GM19023 (cell line): ENCODE results near the gene GRAMD4.

Experiments used
- ATAC-seq: cut with Tn5 transposase; IDR thresholded peaks from one replicate; pipeline ENCODE4 v1.9.1; 2021; ENCODE audit warnings: mild to moderate bottlenecking, moderate library complexity; ENCODE audit not compliant: unreplicated experiment

The GRAMD4 gene

DNA sequence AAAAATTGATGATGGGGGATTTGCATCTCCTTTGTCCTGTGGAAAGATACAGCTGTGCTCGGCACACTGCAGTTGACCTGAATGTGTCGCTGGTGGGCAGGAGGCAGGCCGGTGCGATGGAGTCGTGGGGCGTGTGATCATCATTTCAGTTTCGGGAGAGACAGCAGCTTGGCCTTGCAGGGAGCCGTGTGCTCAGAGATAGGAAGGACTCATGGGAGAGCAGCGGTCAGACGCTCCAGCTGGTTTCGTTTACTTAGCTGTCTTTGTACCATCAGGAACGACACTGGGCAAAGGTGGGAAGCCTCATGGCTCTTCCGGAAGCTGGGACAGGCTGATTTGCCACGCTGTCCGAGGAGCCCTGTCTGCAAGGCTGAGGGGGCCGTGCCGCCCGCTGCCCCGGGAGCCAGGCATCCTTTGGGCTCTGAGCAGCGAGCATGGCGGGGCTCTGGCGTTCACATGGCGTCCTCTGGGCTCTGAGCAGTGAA is 32.7 kb downstream of the GRAMD4 start:
- ATAC-seq, result no peak

DNA sequence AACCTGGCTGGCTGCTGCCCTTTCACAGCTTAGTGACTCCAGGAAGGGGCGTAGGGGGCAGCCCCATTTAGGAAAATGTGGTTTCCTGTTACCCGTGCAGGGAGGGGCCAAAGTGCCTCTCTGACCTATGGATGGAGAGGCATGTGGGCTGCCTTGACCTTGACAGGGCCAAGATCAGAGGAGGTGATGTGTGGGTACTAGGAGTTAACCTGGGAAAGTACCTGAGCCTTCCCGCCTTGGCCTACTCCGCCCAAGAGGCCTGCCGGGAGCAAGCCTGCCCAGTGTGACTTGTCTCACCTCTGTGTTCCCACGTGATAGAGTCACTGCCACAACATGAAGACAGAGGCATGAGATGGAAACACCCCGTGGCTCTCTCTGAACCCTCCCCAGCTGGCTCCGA is 33.4 kb downstream of the GRAMD4 start:
- no peak for ATAC-seq

DNA sequence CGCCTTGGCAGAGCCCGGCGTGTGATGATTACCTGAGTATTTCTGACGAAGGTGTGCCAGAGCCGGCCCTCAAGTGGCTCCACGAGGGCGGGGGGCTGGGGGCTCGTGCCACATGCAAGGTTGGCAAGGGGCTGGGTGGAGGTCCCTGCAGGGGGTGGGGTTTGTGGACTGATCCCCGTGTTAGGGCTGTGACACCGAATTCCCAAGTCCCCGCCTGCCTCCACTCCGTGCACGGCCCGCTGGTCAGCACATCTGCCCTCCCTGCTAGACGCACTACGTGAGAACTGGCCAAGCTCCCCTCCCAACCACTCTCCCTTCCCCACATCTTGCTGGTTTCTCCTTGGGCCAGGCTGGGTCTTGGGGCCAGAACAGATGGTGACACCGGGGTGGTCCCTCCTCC is 34.2 kb downstream of the GRAMD4 start:
- ATAC-seq, result no peak

DNA sequence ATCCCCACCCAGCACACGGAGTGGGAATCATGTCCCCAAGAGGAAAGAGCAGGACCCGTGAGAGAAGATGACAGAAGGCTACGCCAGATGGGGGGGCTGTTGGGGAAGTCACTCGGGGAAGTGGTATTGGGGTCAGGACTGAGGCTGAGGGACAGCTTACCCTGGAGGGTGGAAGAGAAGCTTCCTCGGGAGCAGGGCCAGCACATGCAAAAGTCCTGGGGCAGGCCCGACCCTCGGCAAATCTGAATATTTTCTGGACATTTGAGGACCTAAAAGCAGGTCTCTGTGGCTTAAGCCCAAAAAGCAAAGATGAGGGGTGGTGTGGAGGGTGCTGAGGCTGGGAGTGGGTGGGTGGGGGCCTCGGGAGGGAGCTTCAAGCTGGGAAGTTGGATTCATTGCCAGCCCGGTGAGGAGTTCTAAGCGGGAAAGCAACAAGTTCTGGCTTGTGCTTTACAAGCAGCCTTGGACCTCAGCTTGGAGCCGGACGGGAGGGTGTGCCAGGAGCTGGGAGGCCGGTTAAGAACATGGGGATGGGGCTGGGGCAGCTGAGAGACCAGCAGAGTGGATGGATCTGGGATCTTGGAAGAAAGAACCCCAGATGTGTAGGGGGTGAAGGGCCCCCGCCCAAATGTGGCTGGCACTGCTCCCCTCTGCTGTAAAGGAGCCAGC is 34.9 kb downstream of the GRAMD4 start:
- no peak for ATAC-seq

DNA sequence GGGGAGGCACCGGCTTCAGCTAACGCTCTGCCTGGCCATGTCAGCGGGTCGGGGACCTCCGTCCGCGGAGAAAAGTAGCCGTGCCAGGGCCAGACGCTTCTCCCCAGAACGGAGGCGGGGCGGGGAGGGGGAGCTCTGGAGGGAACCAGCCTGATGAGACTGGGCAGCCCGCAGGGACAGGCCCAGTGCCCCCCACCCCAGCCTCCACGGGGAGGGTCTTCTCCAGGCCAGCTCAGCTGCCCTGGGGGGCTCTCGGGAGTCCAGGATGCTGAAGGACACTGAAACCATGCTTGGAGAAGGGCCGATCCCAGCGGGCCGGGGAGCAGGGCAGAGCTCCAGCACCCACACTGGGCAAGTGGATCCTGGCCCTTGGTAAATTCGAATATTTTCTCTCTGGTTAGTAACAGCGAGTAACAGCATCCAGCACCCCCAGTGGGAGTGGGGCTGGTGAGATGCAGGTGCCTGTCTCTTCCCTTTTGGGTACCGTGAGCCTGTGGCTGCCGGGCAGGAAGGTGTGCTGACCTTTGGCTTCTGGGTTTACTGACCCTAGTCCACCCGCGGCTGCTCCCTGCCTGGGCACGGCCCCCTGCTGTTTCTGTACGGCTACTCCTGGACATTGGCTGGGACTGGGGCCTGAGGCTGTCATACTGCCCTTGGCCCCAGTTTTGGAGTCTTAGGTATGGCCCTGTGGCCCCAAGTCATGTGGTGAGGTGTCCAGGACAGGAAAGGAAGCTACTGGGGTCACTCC is 35.8 kb downstream of the GRAMD4 start:
- no peak for ATAC-seq

DNA sequence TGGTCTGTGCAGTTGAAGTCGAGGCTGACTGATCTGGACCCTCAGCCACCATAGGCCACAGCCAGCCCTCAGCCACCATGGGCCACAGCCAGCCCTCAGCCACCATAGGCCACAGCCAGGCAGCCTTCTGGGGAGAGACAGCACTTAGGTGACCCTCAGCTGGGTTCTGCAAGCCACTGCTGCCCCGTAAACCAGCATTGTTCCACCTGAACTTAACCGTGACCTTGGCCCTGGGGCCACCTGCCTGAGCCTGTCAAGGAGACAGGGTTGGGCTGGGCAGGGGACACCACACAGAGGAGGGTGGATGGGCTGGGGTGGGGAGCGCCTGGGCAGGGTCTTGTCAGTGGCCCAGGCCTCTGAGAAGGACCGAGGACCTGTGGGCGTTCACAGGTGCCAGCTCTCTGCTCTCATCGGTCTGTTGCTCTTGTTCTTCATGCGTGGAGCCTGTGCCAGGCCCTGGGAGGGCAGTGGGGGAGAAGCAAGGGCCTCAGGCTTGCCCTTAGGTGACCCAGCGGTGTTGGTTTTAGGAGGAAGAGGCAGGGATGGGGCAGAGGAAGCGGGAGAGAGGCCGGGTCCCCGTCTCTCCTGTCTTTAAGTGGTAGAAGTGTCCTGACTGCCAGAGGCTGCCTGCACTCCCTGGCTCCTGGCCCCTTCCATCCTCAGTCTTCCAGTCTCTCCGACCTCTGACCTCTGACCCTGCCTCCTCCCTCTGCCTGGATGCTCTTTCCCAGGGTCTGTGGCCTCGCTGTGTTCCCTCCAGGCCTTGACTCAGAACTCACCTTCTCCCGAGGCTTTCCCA is 36.9 kb downstream of the GRAMD4 start:
- ATAC-seq, result no peak

DNA sequence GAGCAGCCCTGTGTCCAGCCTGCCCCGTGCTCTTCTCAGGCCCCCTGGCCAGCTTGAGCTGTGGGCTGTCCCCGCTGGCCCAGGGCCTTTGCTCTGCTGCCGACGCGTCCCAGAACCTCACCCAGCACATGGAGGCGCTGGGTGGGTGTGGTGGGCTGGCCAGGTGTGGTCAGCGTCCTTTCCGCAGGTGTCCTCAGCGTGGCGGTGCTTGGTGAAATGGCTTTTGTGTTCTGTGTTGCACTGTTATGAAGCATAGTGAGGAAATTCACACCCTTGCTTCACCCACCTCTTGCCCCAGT is 37.4 kb downstream of the GRAMD4 start:
- ATAC-seq, result no peak

DNA sequence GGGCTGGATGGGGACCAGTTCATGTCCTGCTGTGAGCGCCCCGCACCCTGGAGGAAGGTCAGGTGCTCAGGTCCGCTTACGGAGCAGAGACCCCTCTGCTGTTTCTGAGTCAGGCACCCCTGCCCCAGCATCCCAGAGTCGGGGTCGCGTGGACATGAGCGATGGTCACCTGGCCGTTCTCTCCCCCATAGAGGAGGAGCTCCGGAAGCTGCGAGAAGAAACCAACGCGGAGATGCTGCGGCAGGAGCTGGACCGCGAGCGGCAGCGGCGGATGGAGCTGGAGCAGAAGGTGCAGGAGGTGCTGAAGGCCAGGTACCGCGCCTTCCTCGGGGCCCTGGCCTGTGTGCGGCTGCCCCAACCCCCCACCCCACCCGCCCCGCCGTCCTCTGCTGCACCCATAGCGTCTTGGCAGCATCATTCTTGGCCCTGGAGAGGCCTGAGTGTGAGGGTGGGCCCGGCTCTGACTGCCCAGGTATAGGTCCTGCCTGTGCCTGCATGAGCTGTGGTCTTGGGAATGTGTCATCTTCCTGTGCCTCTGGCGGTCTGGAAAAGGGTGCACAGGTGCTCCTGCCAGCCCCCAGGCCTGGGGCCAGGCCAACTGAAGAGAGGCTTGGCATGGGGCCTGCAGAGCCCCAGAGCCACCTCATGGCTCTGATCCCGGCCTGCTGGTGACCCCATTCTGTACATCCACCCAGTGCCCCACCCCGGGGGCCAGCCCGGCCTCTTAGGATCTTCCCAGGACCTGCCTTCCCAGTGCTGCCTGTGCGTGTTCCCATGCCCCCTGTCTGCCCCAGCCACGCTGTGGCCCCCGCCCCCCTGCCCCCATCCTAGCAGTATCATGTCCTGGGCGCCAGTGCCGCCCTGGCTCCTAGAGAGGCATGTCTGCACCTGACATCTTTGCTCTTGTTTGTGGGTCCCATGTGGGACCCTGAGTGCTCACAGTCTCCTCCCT is 38.1 kb downstream of the GRAMD4 start:
- no peak for ATAC-seq

DNA sequence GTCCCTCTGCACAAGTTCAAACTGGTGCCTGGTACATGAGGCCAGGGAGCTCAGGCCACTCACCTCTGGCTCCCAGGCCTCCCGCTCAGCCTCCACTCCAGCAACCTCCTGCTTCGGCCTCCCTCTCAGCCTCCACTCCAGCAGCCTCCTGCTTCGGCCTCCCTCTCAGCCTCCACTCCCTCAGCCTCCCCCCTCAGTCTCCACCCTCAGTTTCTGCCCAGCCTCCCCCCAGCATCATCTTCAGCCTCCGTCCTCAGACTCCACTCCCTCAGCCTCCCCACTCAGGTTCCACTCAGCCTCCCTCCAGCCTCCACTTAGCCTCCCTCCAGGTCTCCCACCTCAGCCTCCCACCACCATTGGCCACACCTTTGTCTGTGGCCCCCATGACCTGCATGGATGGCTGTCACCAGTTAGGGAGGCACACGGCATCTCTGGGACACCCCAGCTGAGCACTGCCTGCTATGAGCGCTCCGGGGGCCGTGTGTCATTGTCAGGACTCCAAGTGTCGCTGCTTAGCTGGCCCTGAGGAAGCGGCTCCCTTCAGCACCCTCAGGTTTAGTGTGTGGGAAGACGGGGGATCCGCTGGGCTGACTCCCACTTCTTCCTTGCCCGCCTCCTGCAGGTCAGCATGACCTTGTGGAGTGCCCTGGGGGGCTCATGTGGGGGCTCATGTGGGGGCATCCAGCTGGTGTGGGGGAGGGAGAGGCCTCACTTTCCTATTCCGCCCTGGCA is 39.0 kb downstream of the GRAMD4 start:
- no peak for ATAC-seq

DNA sequence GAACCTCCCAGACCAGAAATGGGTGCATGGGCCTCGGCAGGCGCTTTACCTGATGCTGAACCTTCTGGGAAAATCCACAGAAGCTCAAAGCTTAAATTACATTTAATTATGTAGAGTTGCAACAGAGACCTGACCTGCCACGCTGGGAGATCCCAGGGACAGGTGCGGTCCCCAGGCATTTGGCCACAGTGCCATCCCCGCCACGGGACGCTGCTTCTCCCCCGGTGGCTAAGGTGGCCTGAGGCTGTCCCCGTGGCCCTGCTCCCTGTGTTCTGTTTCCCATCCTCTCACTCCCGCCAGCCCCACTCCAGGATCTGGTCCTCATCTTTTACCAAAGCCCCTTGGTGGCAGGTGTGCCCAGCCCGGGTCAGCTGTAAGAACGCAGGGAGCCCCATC is 39.6 kb downstream of the GRAMD4 start:
- no peak for ATAC-seq

DNA sequence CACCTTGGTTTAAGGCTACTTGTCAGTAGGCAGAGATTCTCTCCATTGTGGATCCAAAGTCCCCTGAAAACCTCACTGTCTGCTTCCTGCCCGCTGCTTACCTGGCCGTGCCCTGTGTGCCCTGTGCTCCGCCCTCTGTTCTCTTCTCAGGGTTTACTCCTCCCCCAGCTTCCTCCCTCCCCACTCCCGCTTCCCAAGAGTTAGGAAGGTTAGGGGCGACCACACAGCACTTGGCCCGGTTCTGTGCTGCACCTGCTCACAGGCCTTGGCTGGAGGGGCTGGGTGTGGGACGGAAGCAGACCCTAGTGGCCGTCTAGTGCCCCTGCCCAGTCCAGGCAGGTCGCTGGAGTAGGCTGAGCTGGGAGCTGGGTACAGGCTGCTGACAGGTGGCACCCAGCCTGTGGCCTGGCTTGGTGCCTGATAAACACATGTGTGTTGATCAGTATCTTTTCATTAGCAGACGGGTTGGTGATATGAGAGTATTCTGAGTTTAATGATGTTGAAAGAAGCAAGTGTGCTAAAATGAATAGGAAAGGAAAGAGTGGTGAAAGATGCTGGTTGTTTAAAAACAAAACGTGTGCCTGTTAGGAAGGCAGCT is 40.5 kb downstream of the GRAMD4 start:
- no peak for ATAC-seq

DNA sequence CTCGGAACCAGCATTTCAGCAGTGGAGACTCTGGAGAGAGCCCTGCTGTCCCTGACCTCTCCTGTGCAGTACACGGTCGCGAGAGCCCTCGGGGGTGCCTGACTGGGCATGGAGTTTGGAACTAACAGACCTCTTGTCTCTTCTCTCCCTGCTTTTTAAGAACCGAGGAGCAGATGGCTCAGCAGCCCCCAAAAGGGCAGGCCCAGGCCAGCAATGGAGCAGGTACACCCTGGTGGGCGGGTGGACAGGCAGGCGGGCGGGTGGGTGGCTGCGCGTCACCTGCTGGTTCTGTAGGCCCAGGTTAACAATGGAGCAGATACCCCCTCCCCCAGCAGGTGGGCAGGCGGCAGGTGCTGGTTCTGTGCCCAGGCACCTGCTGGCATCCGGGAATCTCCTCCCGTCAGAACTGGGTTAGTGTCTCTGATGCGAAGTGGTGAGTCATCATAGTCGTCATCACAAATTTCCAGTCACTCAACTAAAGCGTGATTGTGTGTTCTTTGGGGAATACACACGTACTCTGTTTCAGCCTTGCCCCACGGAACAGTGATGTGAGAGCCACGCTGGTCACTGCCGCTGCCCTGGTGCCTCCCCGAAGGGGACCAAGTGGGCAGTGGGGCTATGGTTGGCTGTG is 41.1 kb downstream of the GRAMD4 start:
- no peak for ATAC-seq

DNA sequence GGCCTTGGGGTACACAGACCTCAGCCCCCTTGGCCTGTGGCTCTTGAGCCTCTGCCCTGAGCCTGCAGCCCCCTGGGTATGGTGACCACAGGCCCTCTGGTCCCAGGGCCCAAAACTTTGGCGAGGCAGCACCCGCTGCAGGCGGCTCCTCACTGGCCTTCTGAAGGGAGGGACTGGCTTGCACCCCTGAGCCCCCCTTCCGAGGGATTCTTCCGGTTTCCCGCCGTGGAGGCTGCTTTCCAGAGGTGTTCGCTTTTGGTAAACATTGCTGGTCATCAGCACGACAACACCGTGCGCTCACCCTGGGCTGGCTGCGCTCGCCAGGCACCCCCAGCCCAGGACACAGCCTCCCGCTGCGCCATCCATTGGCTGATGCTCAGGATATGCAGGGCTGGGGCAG is 42.0 kb downstream of the GRAMD4 start:
- ATAC-seq, result no peak

DNA sequence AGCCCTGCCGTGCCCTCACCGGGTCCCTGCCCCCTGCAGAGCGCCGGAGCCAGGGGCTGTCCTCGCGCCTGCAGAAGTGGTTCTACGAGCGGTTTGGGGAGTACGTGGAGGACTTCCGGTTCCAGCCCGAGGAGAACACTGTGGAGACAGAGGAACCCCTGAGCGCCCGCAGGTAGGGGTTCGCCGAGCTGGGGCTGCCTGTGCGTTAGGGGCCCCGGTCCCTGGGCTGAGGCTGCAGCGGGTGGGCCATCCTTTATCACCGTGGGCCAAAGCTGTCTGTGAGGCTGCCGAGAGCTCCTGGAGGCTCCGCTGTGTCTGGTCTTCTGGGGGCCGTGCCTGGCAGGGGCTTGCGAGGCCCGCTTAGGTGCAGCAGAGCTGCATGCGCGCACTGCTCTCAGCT is 42.8 kb downstream of the GRAMD4 start:
- ATAC-seq, result no peak

DNA sequence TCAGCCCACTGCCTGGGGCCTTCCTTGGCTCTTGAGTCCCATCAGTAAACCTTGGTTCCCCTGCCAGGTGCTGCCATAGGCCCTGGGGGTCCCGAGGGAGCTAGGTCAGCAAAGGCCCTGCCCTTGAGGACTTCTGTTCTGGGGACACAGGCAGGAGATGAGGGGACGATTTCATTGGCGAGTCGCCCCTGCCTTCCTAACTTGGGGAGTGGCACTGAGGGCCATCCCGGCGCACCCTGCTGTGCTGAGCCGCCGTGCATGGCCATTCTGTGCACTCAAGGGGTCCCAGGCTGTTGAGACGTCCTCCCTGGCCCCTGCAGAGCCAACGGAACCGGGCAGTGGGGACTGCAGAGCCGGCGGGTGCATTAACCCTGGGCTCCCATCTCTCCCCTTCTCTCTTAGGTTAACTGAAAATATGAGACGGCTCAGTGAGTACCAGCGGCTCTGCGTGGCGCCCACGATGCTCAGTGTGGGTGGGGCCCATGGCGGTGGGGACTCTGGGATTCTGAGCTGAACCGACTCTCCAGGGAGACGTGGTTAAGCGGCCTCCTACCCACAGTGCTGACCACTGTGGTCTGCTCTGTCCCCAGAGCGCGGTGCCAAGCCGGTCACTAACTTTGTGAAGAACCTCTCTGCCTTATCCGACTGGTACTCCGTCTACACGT is 43.4 kb downstream of the GRAMD4 start:
- no peak for ATAC-seq

DNA sequence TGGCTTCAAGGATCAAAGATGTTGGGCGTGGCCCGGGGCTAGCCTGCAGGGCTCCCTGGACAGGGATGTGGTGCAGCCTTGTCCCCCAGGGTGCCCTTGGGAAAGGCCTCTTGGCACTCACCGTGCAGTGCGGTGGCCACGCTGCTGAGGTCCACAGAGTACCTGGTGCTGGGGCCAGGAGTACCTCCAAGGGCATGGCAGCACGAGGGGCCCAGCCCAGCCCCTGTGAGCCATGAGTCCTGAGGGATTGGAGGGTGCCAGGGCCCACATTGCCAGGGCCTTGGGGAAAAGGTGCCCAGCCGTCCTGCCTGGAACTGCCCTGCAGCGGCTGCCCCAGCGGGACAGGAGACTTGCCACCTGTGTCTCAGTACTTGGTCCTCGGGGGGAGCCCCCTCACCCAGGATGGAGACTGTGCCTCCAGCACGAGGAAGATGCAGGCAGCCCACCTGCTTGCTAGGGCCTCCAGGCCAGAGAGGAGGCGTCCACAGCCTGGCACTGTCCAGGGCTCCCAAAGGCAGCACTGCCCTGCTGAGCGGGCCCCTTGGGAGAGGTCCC is 44.2 kb downstream of the GRAMD4 start:
- ATAC-seq, result no peak

DNA sequence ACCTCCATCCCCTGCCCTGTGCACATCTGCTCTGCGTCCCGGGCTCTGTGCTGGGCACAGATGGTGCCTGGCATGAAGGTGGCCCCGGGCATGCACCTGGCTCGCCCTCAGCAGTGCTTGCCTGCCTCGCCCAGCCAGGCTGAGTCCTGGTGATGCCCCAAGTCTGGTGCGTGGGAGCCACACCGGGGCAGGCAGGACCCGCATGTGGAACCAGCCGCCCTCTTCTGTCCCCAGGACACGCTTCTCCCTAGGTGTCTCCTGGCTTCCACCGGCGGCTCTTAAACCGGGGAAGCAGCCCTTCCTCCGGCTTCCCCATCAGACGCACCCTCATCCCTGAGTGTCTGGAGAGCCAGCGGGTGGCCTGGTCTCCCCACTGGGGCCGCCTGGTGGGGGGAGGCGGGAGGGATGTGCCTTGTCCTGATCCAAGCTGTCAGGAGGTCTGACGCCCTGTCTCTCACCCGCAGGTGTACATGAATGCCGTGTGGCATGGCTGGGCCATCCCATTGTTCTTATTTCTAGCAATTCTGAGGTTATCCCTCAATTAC is 45.0 kb downstream of the GRAMD4 start:
- ATAC-seq, result no peak

DNA sequence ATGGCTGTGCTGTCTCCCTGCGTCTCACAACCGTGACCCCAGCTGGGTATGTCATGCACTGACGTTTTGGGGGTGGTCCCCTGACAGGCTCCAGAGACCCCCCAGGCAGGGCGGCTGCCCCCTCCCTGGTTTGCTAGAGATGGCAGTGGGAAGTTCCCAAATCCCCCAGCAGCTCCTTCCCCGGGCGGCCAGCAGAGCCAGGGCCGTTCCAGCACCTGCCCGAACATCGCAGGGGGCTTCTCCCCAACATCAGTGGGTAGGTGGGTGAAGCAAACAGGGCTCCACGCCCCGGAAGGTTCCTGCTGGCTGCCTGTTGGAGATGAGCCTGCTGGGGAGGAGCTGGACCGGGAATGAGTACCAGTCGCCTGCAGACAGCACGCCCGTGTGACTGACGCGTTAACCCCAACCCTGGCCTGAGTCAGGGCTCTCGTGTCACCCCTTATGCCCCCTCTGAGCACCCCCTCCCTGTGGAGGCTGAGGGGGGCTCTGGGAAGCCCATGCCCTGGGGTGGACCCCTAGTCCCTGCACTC is 45.6 kb downstream of the GRAMD4 start:
- ATAC-seq, result no peak
